Central memory CD8-positive, alpha-beta T cell (primary cell): ENCODE results near the gene ZFP64.

Experiments used
- ATAC-seq: fragments of 150-1000 bp; cut with Tn5 transposase; replicated peaks from 2 replicates; pipeline ENCODE4 v1.10.0; 2022; ENCODE audit warnings: mild to moderate bottlenecking, moderate FRiP score, moderate number of reproducible peaks; ENCODE audit not compliant: poor library complexity, severe bottlenecking; ENCODE audit errors: extremely low read depth
- DNase-seq, 2 donors: peaks; one replicate each; pipeline ENCODE4 v3.0.0; 2021; ENCODE audit warnings: low spot score in 2 of 2
- H3K27ac Mint-ChIP-seq: one replicate; pipeline ENCODE4 v1.8.0; 2022; ENCODE audit warnings: low read depth, mild to moderate bottlenecking, moderate library complexity, mixed read lengths
- H3K27me3 Mint-ChIP-seq: one replicate; pipeline ENCODE4 v1.8.0; 2022; ENCODE audit warnings: mixed read lengths
- H3K36me3 Mint-ChIP-seq: one replicate; pipeline ENCODE4 v1.8.0; 2022; ENCODE audit warnings: mild to moderate bottlenecking, moderate library complexity, mixed read lengths; ENCODE audit not compliant: insufficient read depth
- H3K4me1 Mint-ChIP-seq: one replicate; pipeline ENCODE4 v1.8.0; 2022; ENCODE audit warnings: mixed read lengths
- H3K4me3 Mint-ChIP-seq: one replicate; pipeline ENCODE4 v1.8.0; 2022; ENCODE audit warnings: mild to moderate bottlenecking, moderate library complexity, mixed read lengths
- H3K9me3 Mint-ChIP-seq: one replicate; pipeline ENCODE4 v1.8.0; 2022; ENCODE audit warnings: mixed read lengths

ZFP64 gene

DNA sequence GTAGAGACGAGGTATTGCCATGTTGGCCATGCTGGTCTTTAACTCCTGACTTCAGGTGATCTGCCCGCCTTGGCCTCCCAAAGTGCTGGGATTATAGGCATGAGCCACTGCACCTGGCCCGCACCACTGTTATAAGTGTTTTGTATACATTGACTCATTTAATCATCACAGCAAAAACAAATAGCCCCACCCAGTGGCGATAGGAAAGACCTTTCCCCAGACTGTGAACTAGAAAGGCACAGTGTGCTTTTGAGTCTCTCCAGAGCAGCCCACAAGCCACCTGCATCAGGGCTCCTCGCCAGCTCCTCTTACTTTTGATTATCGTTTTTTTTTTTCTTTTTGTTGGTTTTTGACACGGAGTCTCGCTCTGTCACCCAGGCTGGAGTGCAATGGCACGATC lies 27.9 kb upstream of the ZFP64 start:
- no peak for ATAC-seq
- H3K4me3 Mint-ChIP-seq, result no peak overlapping the region
- H3K27me3 Mint-ChIP-seq, result peaks cover 50% of the 10 kb centered on the region
- no peaks in the 10 kb centered on the region for H3K4me1 Mint-ChIP-seq
- H3K36me3 Mint-ChIP-seq, result peaks cover 3% of the 10 kb centered on the region
- H3K27ac Mint-ChIP-seq, result no peak overlapping the region
- no peak for DNase-seq
- H3K9me3 Mint-ChIP-seq, result peaks cover 7% of the 10 kb centered on the region

DNA sequence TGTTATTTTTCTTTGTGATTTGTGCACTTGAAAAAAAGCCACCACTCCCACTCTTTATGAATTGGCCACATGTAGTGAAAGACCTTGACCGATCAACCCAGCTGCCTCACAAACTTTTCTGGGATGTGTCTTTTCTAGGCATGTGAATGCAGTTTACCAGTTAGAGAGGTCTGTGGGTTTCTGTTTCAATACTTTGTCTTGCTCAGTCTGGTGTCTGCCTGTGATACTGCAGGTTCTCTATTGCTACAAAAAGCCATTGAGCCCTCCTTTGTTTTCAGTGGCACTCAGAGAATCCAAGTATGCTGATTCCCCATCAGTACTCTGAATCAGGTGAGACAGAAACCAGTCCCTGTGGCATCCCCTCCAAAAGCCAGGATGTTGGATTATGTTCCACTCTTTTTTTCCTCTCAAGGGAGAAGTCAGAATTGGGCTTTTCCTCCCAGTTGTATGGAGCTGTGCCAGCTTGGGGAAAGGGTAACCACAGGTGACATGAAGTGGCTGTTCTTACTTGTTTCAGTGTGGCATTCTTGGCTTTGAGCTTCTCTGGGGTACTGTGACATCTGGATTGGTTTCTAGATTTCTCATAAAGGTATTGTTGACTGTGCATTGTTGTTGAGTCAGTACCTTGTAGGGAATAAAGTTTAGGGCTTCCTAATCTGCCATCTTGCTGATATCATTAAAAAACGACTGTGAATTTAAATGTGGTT lies 26.3 kb upstream of the ZFP64 start:
- Mint-ChIP-seq H3K36me3 (peaks cover 3% of the 10 kb centered on the region), H3K4me3 (no peak overlapping the region), H3K9me3 (peaks cover 7% of the 10 kb centered on the region), H3K4me1 (no peaks in the 10 kb centered on the region), H3K27me3 (peaks cover 65% of the 10 kb centered on the region), H3K27ac (no peak overlapping the region)
- no peak for DNase-seq
- ATAC-seq, result no peak

DNA sequence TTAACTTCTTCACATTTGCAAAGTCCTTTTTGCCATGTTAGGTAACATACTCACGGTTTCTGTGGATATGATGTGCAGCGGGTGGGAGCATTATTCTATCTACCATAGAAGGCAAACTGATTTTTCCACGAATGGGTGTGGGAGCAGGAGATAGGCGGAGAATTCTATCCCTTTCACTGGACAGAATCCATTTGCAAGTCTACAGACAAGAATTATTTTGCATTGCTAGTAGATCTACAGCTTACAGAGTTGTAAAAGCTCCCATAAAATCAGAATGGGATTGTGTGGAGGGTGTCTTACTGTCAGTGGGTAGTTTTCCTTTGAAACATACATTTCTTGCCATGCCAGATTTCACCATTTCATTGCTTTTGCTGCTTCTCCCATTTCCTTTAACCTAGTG lies 22.4 kb upstream of the ZFP64 start:
- ATAC-seq (no peak), DNase-seq (no peak)
- Mint-ChIP-seq H3K4me3 (no peak overlapping the region), H3K27ac (no peak overlapping the region), H3K27me3 (peaks cover 80% of the 10 kb centered on the region), H3K36me3 (peaks cover 3% of the 10 kb centered on the region), H3K9me3 (peaks cover 9% of the 10 kb centered on the region), H3K4me1 (no peaks in the 10 kb centered on the region)

DNA sequence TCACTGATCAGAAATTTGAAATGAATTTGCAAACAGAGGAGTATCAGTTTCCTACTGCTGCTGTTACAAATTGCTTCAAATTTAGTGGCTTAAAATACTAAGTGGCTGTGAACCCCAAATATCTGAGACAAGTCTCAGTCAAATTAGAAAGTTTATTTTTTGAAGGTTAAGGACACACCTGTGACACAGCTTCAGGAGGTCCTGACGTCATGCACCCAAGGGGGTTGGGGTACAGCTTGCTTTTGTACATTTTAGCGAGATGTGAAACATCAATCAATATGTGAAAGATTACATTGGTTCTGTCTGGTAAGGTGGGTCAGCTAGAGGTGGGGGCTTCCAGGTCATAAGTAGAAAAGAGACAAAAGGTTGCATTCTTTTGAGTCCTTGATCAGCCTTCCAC lies 21.4 kb upstream of the ZFP64 start:
- Mint-ChIP-seq H3K36me3 (peaks cover 3% of the 10 kb centered on the region), H3K27me3 (peaks cover 82% of the 10 kb centered on the region), H3K9me3 (peaks cover 9% of the 10 kb centered on the region), H3K27ac (no peak overlapping the region), H3K4me3 (no peak overlapping the region), H3K4me1 (no peaks in the 10 kb centered on the region)
- DNase-seq, result no peak
- ATAC-seq, result no peak

DNA sequence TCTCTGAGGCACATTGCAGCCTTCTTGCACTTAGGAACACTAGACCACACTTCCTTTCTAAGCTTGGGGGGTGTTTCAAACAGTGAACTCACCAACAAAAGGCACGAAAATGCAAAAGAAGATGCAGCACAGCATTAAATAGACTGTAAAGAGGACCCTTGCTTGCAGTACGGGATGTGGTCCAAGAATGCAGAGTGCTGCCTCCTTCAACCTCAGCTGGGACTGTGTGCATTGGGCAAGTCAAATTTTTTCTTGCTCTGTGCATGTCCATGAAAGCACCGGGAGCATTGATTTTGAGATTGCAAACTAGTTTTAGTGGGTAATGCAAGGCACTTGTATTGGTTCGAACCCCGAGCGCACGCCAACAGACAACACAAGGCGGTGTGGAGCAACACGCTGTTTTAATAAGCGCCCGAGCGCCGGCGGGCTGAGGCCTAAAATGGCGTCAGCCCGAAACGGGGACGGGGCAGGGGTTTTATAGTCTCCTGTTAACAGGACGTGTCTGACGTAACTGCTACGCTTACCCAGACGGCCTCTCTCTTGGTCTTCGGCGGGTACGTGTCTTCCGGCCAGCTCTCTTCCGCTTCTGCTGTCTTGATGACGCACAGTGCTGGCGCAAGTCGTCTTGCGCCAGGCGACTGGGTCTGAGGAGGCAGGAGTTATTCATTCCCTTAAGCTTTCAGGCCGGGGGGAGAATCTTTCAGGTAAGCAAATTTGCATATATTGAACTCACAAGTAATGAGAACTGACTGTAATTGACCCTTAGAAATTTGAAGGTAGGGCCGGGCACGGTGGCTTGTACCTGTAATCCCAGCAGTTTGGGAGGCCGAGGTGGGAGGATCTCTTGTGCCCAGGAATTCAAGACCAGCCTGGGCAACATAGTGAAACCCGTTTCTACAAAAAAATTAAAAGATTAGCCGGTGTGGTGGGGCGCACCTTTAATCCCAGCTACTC lies 18.7 kb upstream of the ZFP64 start:
- Mint-ChIP-seq H3K4me1 (no peaks in the 10 kb centered on the region), H3K36me3 (peaks cover 2% of the 10 kb centered on the region), H3K27me3 (peaks cover 62% of the 10 kb centered on the region), H3K27ac (no peak overlapping the region), H3K9me3 (peaks cover 9% of the 10 kb centered on the region), H3K4me3 (no peak overlapping the region)
- DNase-seq (no peak), ATAC-seq (no peak)

DNA sequence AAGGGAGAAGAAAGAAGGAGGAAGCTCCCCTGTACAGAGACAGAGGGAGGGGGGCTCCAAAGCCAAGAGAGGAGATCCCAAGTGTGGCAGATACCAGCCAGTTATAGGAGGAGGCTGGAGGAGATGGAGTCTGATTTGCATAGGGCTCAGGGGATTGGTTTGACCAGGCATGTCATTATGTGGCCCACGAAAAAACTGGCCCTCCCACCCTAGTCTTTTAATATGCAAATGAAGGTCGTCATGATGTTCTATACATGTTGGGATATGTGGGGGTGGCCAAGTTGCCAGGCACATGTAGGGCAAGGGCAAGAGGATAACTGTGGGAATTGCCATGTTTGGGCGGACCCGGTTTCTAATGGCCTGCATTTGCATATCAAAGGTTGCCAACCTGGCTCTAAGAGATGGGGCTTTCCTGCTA lies 17.6 kb upstream of the ZFP64 start:
- no peak for ATAC-seq
- Mint-ChIP-seq H3K9me3 (peaks cover 9% of the 10 kb centered on the region), H3K27ac (no peak overlapping the region), H3K36me3 (no peaks in the 10 kb centered on the region), H3K27me3 (peaks cover 51% of the 10 kb centered on the region), H3K4me3 (no peak overlapping the region), H3K4me1 (no peaks in the 10 kb centered on the region)
- no peak for DNase-seq

DNA sequence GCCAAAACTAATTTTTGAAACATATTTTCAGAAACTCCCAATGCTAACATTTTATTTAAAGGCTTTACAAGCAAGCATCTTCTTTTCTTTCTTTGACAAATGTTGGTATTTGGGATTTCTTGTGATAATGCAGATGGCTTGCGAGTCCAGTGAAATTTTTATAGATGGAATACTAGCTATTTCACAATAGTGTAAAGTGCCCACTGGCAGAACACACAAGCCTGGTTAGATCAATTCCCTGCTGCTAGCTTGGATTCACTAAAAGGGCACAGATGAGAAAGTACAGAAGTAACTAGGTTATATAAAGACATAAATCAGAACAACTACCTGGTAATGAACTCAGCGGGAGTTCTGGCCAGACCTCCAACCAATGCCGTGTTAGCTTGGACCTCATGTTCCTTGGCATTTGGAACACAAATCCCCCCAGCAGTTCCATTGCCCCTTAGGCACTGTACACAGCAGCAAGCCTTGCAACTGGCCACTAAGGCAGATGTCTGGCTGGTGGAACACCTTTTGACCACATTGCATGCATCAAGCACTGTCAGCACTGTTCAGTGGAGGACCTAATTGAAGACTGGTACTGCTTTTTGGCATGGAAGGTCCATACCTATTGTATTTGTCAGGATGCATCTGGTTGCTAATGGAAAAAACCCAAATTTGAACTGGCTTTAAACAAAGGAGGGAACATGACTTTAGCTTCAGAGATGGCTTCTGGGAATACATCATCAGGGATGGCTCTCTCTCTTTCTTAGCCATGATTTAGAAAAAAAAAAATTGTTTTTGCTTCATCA lies 15.6 kb upstream of the ZFP64 start:
- H3K27me3 Mint-ChIP-seq, result peaks cover 32% of the 10 kb centered on the region
- H3K9me3 Mint-ChIP-seq, result peaks cover 9% of the 10 kb centered on the region
- no peak for ATAC-seq
- H3K4me3 Mint-ChIP-seq, result no peak overlapping the region
- H3K36me3 Mint-ChIP-seq, result no peaks in the 10 kb centered on the region
- H3K27ac Mint-ChIP-seq, result no peak overlapping the region
- H3K4me1 Mint-ChIP-seq, result no peaks in the 10 kb centered on the region
- no peak for DNase-seq

DNA sequence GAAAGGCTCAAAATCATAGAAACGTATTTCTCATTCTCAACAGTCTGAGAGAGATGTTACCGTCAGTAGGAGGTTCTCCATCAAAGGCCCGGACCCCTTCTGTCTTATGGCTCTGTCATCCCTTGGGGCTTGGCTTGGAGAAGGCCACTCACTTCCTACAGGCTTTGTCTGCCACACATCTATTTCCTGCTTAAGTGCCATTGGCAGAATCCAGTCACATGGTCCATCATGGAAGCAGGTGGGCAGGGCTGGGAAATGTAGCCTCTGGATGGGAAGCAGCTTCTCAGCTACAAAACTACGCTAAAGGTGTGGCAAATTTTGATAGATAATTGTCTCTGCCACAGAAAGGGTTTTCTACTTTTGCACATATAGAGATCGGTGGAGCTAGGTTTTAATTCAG lies 12.6 kb upstream of the ZFP64 start:
- H3K27me3 Mint-ChIP-seq, result peaks cover 10% of the 10 kb centered on the region
- no peaks in the 10 kb centered on the region for H3K9me3 Mint-ChIP-seq
- H3K4me3 Mint-ChIP-seq, result no peak overlapping the region
- no peak for DNase-seq
- no peak overlapping the region for H3K27ac Mint-ChIP-seq
- no peak for ATAC-seq
- H3K4me1 Mint-ChIP-seq, result no peaks in the 10 kb centered on the region
- H3K36me3 Mint-ChIP-seq, result no peaks in the 10 kb centered on the region

DNA sequence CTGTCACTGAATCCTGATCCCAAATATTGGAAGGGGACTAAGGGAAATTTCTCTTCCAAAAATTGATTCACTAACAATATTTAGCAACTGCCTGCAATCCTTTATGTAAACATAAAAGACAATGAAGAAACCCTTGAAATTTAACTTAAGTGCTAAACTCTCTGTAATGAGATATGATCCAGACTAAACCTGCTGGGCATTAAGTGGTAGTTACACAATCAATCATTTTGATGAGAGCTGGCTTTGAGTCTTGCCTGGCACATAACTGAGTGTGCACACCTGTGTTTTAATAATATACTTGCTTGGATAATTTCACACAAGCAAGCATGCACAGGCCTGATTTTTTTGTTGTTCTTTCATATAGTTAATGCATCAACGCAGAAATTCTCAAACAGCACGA lies 9.8 kb upstream of the ZFP64 start:
- ATAC-seq, result no peak
- H3K4me1 Mint-ChIP-seq, result no peaks in the 10 kb centered on the region
- no peak overlapping the region for H3K4me3 Mint-ChIP-seq
- H3K27me3 Mint-ChIP-seq, result no peaks in the 10 kb centered on the region
- H3K9me3 Mint-ChIP-seq, result no peaks in the 10 kb centered on the region
- H3K27ac Mint-ChIP-seq, result no peak overlapping the region
- no peak for DNase-seq
- no peaks in the 10 kb centered on the region for H3K36me3 Mint-ChIP-seq

DNA sequence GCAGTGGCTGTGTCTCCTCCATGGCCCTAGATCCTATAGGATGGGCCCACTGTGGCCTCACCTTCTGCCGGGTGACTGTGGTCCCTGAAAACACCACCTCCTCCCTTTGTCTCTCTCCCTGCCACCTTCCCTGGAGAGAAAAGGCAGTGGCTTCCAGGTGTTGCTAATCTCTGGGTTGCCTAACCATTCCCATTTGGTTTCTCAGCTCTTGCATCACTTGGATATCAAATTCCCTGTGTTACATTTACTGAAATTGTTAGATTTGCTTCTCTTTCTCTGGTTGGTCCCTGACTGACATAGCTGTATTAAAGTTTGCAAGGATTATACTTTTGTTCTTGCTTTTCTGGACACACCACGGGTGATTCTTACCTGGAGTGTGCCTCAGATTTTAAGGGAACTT lies 9.3 kb upstream of the ZFP64 start:
- no peaks in the 10 kb centered on the region for H3K36me3 Mint-ChIP-seq
- no peaks in the 10 kb centered on the region for H3K9me3 Mint-ChIP-seq
- no peak for ATAC-seq

DNA sequence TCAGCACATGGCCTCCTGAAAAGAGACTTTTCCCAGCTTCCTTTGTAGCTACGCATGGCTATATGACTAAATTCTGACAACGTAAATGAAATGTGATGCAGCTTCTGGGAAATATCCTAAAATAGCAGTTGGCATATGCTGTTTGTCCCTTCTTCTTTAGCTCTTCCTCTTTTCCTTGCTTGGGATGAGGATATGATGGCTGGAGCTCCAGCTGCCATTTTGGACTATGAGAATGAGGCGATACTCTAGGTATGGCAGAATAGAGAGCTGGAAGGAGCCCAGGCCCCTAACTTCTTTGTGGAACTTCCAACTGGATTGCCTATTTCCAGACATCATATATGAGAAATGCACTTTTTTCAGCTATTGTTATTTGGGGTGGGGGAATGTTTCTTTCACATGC lies 5.3 kb upstream of the ZFP64 start:
- no peak for ATAC-seq
- no peaks in the 10 kb centered on the region for H3K9me3 Mint-ChIP-seq
- H3K27ac Mint-ChIP-seq, result no peak overlapping the region
- H3K4me1 Mint-ChIP-seq, result peaks cover 9% of the 10 kb centered on the region
- DNase-seq, result no peak
- no peak overlapping the region for H3K4me3 Mint-ChIP-seq
- H3K36me3 Mint-ChIP-seq, result peaks cover 4% of the 10 kb centered on the region
- no peaks in the 10 kb centered on the region for H3K27me3 Mint-ChIP-seq

More for the DNA sequence above, 9.3 kb upstream of the ZFP64 start:
- Mint-ChIP-seq H3K4me1 (no peaks in the 10 kb centered on the region), H3K27me3 (no peaks in the 10 kb centered on the region), H3K27ac (no peak overlapping the region), H3K4me3 (no peak overlapping the region)
- no peak for DNase-seq

DNA sequence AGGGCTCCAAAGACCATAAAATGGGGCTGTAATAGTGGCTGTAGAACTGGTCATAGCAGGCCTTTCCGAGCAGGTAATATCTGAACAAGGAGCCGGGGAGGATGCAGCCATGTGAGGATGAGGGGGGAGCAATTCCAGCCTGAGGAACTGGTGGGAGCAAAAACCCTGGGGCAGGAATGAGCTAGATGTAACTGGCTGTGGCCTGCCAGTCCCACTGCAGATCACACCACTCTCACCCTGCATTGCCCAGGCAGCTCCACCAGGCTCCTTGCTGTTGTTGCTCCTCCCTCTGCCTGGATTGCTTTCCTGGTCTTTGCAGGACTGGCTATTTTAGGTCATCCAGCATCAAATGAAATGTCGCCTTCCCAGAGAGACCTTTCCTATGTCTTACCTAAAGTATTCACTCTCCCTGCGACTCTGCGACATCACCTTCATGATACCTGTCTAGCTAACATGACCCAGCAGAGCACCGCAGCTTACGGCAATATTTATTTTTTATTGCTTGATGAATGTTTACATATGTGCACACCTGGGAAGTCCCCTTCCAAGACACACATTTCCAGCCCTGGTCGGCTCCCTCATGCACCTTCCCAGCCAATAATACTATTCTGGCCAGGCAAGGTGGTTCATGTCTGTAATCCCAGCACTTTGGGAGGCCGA lies 2.4 kb upstream of the ZFP64 start:
- H3K27me3 Mint-ChIP-seq, result no peaks in the 10 kb centered on the region
- no peaks in the 10 kb centered on the region for H3K9me3 Mint-ChIP-seq
- no peak for DNase-seq
- peaks cover 9% of the 10 kb centered on the region for H3K4me1 Mint-ChIP-seq
- H3K4me3 Mint-ChIP-seq, result no peak overlapping the region
- H3K27ac Mint-ChIP-seq, result no peak overlapping the region
- peaks cover 4% of the 10 kb centered on the region for H3K36me3 Mint-ChIP-seq
- ATAC-seq, result no peak
